NCI-H510A treated with DMSO at 0.1 percent for 48 hours (cell line): Measurements from ENCODE around the gene PATZ1.
"Not testable (repeated sequence)": the region's sequence is repeated elsewhere in the genome, so short reads cannot be mapped to it uniquely, and the experiment has no call there.

Experiments
- DNase-seq: peaks from one replicate; lab custom pipeline; 2025; lab: John Stamatoyannopoulos, UW

PATZ1 gene

GRCh38 chr22:31346255-31346732 lies at the start of gene PATZ1:
Gene PATZ1, minus strand, starts transcription at chr22:31346346. Its CDS starts 744 bp downstream, at chr22:31345602.
- DNase-seq: peak; percentile 55

GRCh38 chr22:31394326-31394725 lies 48.2 kb upstream of the PATZ1 start:
- no peak for DNase-seq

GRCh38 chr22:31393893-31394292 lies 47.7 kb upstream of the PATZ1 start:
- no peak for DNase-seq

DNA sequence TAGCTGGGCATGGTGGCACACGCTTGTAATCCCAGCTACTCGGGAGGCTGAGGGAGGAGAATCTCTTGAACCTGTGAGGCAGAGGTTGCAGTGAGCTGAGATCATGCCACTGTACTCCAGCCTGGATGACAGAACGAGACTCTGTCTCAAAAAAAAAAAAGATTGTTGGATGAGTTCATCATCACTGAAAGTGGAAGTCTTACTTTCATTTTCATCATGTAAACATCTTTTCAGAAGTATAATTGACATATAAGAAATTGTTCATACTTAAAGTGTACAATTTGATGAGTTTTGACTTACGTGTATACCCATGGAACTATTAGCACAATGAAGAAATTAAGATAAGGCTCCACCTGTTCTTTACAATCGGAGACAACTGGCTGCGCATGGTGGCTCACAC lies 32.5 kb upstream of the PATZ1 start:
- DNase-seq: not testable (repeated sequence)

DNA sequence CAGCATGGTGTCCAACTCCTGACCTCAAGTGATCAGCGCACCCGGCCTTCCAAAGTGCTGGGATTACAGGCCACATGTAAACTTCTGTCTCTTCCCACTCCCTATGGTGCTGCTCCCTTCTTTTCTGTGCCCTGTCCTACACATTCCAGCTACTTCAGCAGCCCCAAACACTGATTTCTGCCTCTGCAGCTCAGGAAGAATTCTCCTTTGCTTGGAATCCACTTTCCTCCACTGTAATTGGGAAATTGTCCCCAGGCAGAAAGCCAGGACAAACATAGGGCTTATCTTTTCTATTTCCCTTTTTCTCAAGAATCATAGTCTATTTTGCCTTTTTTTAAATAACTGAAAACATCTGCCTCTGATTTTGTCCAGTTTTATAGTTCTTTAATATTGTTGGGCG lies 32.0 kb upstream of the PATZ1 start:
- DNase-seq: no peak

DNA sequence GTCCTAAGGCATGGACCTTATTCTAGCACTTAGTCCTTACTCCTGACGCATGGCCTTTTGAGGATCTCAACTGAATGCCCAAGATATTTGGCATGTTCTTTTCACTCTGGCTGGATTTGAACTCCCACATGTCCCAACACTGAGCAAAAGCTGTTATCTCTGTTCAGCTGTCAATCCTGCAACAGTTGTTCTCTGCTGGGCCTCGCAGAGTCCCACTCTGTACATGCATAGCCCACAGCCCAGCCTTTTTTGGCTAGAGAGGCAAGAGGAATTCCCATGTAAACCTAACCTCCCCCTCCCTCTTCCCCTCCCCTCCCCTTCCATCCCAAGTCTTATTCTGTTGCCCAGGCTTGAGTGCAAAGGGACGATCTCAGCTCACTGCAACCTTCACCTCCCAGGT lies 31.5 kb upstream of the PATZ1 start:
- no peak for DNase-seq

GRCh38 chr22:31367426-31367825 lies 21.3 kb upstream of the PATZ1 start:
- DNase-seq: no peak

- DNase-seq: no peak
Observed at GRCh38 chr22:31363885-31364465, 17.8 kb upstream of the PATZ1 start.

DNA sequence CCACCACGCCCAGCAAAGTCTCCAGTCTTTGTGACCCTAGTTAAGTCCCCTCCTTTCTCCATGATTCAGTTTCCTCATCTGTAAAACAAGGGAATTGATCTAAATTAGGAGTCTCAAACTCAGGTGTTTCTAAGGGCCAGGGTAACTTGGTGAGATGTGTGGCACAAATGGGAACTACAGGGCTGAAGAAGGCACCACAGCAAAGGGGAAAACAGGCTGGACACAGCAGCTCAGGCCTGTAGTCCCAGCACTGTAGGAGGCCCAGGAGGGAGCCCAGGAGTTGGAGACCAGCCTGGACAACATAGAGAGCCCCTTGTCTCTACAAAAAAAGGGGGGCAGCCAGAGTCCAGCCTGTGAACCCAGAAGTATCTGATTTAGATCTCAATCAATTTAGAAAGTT lies 15.6 kb upstream of the PATZ1 start:
- no peak for DNase-seq

DNA sequence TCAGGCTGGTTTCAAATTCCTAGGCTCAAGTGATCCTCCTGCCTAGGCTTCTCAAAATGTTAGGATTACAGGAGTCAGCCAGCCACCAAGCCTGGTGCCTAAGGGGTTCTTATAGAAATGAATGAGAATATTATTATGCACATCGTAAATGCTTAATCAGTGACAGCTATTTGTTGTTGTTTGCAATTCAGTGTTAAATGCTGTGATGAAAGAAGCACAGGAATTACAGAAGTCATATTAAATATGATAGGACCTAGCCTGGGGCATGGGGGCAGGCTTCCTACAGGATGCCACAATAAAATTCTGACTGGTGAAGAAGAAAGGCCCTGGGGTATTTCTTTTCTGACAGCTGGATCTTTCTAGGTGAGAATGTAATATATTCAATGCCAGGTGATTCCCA lies 13.9 kb upstream of the PATZ1 start:
- no peak for DNase-seq

GRCh38 chr22:31354515-31354914 lies 8.4 kb upstream of the PATZ1 start:
- no peak for DNase-seq

DNA sequence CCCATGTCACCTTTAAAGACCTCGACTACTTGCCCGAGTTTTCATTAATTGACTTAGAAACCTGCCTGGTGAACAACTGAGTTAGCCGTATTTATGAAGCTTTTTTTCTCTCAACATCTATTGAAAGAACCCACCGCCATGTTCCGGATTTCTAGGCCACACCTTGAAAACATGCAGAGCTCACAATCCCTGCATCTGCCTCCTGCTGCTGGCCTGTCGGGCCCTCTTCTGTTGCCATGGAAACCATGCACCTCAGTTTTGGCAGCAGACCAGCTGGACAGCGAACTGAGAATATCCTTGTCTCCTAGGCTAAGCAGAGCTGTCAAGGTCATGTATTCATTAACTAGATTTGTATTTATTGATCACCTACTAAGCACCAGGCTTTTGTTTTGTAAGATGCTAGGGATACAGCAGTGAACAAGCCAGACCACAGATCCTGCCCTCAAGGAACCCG lies 4.3 kb upstream of the PATZ1 start:
- DNase-seq: no peak

- DNase-seq: no peak
Observed at GRCh38 chr22:31349960-31350359, 3.8 kb upstream of the PATZ1 start.

DNA sequence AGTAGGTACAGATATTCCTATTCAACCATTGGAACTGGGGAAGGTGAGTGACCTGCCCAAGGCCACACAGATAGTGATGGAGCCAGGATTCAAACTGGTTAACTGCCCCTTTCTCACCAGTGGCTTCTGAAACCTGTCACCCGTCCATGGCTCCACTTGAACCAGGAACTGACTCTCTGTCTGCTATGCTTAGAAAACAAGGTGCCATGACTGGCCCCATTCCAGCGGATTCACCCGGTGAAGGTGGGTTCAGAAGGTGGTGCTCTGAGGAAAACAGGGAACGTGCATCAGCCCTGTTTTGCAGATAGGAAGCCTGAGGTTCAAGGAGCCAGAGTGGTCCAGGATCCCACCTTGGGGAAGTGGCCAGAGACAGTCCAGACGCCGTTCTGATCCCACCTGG lies 2.6 kb upstream of the PATZ1 start:
- no peak for DNase-seq

GRCh38 chr22:31348009-31348337 lies 1.8 kb upstream of the PATZ1 start:
- DNase-seq: not testable (repeated sequence)

GRCh38 chr22:31347251-31348008 lies 1.3 kb upstream of the PATZ1 start:
- DNase-seq: peak; percentile 59

DNA sequence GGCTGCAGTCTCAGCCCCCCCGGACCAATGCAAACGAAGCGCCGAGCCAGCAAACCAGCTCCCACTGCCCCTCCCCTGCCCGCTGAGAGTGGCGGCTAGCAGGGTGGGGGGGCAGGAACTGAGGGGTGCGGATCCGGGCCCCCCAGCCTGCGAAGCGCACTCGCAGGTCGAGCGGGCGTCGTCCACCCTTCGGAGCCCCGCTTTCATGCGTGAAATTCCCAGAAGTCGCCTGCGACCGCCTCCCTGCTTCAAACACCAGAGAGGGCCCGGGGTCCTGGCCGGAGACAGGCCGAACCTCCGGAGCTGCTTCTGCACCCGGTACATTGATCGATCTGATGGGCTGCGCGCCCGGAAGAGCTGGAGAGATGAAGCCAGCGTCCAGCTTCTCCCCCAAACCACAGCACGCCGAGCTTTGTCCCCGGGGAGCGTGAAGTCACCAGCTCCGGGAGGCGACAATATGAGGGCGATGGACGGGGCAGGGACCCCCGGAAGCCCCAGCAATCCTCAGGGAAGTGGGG lies 646 bp upstream of the PATZ1 start:
- peak; percentile 55 for DNase-seq

DNA sequence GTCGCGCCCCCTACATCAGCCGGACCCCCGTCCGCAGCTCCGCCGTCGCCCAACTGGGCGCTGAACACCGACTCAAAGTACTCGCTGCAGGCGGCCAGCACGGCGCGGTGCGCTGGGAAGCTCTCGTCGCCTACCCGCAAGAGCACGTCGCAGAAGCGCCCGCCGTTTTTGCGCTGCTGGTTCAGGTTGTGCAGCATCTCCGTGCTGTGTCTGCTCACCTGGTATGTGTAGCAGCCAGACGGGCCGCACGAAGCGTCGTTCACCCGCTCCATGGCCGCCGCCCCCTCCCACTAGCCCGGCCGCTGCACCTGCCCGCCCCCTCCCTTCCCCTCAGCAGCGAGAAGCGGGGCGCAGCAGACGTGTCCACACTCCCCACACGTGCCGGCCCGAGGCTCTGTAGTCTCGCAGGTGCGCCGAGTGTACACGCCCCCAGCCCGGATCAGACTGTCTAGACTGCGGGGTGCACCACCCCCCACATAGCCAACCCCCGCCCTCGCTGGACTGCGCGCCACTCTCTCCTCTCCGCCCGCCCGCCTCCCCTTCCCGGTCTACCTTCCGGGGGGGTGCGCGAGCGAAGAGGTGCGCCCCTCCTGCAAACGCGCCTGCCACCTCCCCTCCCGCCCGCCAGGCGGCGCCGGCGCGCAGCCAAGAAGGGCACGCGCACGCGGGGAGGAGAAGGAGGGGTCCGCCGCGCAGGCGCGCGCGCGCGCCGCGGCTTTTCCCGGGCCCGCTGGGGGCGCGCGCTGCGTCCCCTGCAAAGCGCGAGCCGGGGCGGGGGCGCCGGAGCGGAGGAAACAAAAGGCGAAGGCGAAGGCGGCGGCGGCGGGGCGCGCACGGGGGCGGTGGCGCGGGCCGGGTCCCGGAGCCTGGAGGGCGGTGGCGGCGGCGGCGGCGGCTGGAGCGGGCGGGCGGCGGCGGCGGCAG lies 553 bp downstream of the PATZ1 start:
- DNase-seq: peak; percentile 42

GRCh38 chr22:31344578-31345330 lies 1.4 kb downstream of the PATZ1 start:
- no peak for DNase-seq

GRCh38 chr22:31344256-31344577 lies 1.9 kb downstream of the PATZ1 start:
- no peak for DNase-seq

GRCh38 chr22:31343235-31344191 lies 2.6 kb downstream of the PATZ1 start:
- peak; percentile 75 for DNase-seq
